GM23338 (cell line): ENCODE data around the gene MYO5A. TPM values are rescaled to one million over a fixed set of nuclear protein-coding genes. Genes with fewer than 3 reads are reported as not detected.
A peak's percentile ranks its signal among the peaks of the same experiment; 100 is the strongest.

ENCODE experiments used
- ATAC-seq: fragments of 200-7000 bp; cut with Tn5 transposase; 3 replicates; pipeline ENCODE4 v1.9.1; 2020
- DNase-seq: peaks from one replicate; pipeline ENCODE4 v3.0.0-alpha.2; 2015; ENCODE audit warnings: low spot score
- H2AFZ ChIP-seq: fragments of 200-600 bp; sonication (generic); 2 replicates; pipeline ENCODE4 v1.8.0; 2016; ENCODE audit warnings: antibody characterized with exemption, mild to moderate bottlenecking, moderate library complexity
- H3F3A ChIP-seq: fragments of 200-600 bp; sonication (generic); replicated peaks from 2 replicates; pipeline ENCODE4 v1.8.0; 2017; ENCODE audit warnings: antibody characterized with exemption, mixed run types, low read depth
- H3K27ac ChIP-seq: fragments of 200-600 bp; sonication (generic); 2 replicates; pipeline ENCODE4 v1.6.1; 2016; ENCODE audit warnings: low read depth
- H3K27me3 ChIP-seq: fragments of 200-600 bp; sonication (generic); 2 replicates; pipeline ENCODE4 v1.8.0; 2016; ENCODE audit warnings: mild to moderate bottlenecking, mixed run types, moderate library complexity; ENCODE audit not compliant: insufficient read depth
- H3K36me3 ChIP-seq: fragments of 200-600 bp; sonication (generic); 2 replicates; pipeline ENCODE4 v1.8.0; 2016; ENCODE audit warnings: mild to moderate bottlenecking; ENCODE audit not compliant: insufficient read depth
- H3K4me1 ChIP-seq: fragments of 200-600 bp; sonication (generic); 2 replicates; pipeline ENCODE4 v1.8.0; 2016; ENCODE audit warnings: mild to moderate bottlenecking, moderate library complexity; ENCODE audit not compliant: insufficient read depth
- H3K4me2 ChIP-seq: fragments of 200-600 bp; sonication (generic); 2 replicates; pipeline ENCODE4 v1.7.1; 2017; ENCODE audit warnings: mixed run types
- H3K4me3 ChIP-seq: fragments of 200-600 bp; sonication (generic); 2 replicates; pipeline ENCODE4 v1.6.1; 2016; ENCODE audit warnings: mixed run types
- H3K79me2 ChIP-seq: fragments of 200-600 bp; sonication (generic); replicated peaks from 2 replicates; pipeline ENCODE4 v1.8.0; 2017; ENCODE audit warnings: mild to moderate bottlenecking; ENCODE audit not compliant: insufficient read depth
- H3K9me2 ChIP-seq: fragments of 200-600 bp; sonication (generic); 2 replicates; pipeline ENCODE4 v1.8.0; 2017; ENCODE audit not compliant: insufficient read depth
- H4K20me1 ChIP-seq: fragments of 200-600 bp; sonication (generic); replicated peaks from 2 replicates; pipeline ENCODE4 v1.8.0; 2017; ENCODE audit warnings: mild to moderate bottlenecking; ENCODE audit not compliant: insufficient read depth
- H3K27ac Mint-ChIP-seq: 2 replicates; pipeline ENCODE4 v1.8.0; 2020; ENCODE audit warnings: inconsistent platforms, mild to moderate bottlenecking, moderate library complexity, mixed read lengths
- H3K27me3 Mint-ChIP-seq: 3 replicates; pipeline ENCODE4 v1.8.0; 2022; ENCODE audit warnings: low read depth, mild to moderate bottlenecking, moderate library complexity, mixed read lengths, inconsistent platforms; ENCODE audit not compliant: insufficient read depth, poor library complexity
- H3K36me3 Mint-ChIP-seq: 3 replicates; pipeline ENCODE4 v1.8.0; 2021; ENCODE audit warnings: low read depth, mild to moderate bottlenecking, inconsistent platforms, moderate library complexity, mixed read lengths
- H3K4me1 Mint-ChIP-seq: 3 replicates; pipeline ENCODE4 v1.8.0; 2020; ENCODE audit warnings: mild to moderate bottlenecking, inconsistent platforms, mixed read lengths
- H3K4me3 Mint-ChIP-seq: 3 replicates; pipeline ENCODE4 v1.8.0; 2021; ENCODE audit warnings: moderate library complexity, mild to moderate bottlenecking, inconsistent platforms, mixed read lengths
- H3K9me3 Mint-ChIP-seq: 3 replicates; pipeline ENCODE4 v1.8.0; 2020; ENCODE audit warnings: moderate library complexity, mild to moderate bottlenecking, inconsistent platforms, mixed read lengths
- CREB1 ChIP-seq: fragments of 250-450 bp; sonication (Bioruptor Pico); IDR thresholded peaks from 2 replicates; pipeline ENCODE4 v1.5.0; 2020; ENCODE audit warnings: low read depth, mild to moderate bottlenecking, moderate library complexity
- ETS1 ChIP-seq: IDR thresholded peaks from 2 replicates; pipeline ENCODE4 v1.6.1; 2016; ENCODE audit warnings: antibody characterized with exemption
- JUNB ChIP-seq: IDR thresholded peaks from one replicate; pipeline ENCODE4 v1.6.1; 2016; ENCODE audit warnings: antibody characterized with exemption; ENCODE audit not compliant: unreplicated experiment
- NANOG ChIP-seq: IDR thresholded peaks from 2 replicates; pipeline ENCODE4 v1.6.1; 2016; ENCODE audit warnings: antibody characterized with exemption, borderline replicate concordance
- POLR2AphosphoS5 ChIP-seq: IDR thresholded peaks from 2 replicates; pipeline ENCODE4 v1.6.1; 2016; ENCODE audit warnings: antibody characterized with exemption, low read depth
- STAT1 ChIP-seq: IDR thresholded peaks from one replicate; pipeline ENCODE4 v1.6.1; 2016; ENCODE audit warnings: antibody characterized with exemption; ENCODE audit not compliant: unreplicated experiment
- ZNF114 ChIP-seq: fragments of 250-450 bp; sonication (Bioruptor Pico); IDR thresholded peaks from 2 replicates; pipeline ENCODE4 v1.5.0; 2020; ENCODE audit warnings: mild to moderate bottlenecking, moderate library complexity
- polyA plus RNA-seq: library from polyadenylated mRNA; unstranded; fragments of >200 nt; fragmentation: Nextera tagmentation; extraction: Ambion mirVana; gene quantifications from 2 replicates; pipeline ENCODE4 v1.2.1, GENCODE V29; 2016
- total RNA-seq: library from RNA; depleted of rRNA; stranded (reverse); fragments of >200 nt; shearing (Covaris generic); gene quantifications from 2 replicates; pipeline ENCODE4 v1.2.3, GENCODE V29; 2014
- TF ChIP-seq, protein P1 (sequence below): fragments of 250-450 bp; sonication (Bioruptor Pico); IDR thresholded peaks from 2 replicates; pipeline ENCODE4 v1.5.0; 2020; ENCODE audit warnings: mild to moderate bottlenecking, moderate library complexity
- TF ChIP-seq, protein P2 (sequence below): IDR thresholded peaks from one replicate; pipeline ENCODE4 v1.6.1; 2018; ENCODE audit warnings: antibody characterized with exemption; ENCODE audit not compliant: unreplicated experiment

MYO5A gene
- total and polyA plus RNA-seq, 2 experiments from 2014 or later, result 5.7 to 31.8 TPM

DNA sequence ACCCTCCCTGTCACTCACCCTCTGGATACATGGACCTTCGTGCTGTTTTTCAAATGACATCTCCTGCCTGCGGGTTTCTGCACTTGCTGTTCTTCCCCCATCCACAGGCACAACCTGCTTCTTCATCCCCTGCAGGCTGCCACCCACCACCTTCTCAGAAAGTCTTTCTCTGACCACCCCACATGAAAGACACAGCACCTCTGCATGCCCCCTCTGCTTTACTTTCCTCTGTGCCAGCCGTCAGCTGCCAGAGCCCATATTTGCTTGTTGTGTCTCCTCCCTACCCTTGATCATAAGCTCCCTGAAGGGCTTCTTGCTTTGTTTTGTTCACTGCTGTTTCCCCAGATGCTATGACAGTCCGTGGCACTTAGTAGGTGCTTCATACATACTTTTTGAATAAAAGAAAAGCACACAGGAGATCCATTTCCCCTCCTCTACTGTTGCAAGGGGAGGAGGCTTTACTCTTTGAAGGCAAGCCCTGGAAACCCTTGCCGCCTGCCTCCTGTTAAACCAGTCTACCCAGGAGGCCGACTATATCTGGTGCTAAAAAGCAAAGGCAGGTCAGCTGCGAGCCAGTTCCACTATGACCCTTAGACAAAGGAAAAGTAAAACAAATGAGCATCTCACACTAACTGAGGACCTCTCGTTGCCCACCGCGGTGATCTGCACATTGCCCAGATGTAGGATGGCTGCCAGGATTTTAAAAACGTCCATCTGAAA is 265.0 kb downstream of the MYO5A start (continued):
- TF ChIP-seq, protein P1, sequence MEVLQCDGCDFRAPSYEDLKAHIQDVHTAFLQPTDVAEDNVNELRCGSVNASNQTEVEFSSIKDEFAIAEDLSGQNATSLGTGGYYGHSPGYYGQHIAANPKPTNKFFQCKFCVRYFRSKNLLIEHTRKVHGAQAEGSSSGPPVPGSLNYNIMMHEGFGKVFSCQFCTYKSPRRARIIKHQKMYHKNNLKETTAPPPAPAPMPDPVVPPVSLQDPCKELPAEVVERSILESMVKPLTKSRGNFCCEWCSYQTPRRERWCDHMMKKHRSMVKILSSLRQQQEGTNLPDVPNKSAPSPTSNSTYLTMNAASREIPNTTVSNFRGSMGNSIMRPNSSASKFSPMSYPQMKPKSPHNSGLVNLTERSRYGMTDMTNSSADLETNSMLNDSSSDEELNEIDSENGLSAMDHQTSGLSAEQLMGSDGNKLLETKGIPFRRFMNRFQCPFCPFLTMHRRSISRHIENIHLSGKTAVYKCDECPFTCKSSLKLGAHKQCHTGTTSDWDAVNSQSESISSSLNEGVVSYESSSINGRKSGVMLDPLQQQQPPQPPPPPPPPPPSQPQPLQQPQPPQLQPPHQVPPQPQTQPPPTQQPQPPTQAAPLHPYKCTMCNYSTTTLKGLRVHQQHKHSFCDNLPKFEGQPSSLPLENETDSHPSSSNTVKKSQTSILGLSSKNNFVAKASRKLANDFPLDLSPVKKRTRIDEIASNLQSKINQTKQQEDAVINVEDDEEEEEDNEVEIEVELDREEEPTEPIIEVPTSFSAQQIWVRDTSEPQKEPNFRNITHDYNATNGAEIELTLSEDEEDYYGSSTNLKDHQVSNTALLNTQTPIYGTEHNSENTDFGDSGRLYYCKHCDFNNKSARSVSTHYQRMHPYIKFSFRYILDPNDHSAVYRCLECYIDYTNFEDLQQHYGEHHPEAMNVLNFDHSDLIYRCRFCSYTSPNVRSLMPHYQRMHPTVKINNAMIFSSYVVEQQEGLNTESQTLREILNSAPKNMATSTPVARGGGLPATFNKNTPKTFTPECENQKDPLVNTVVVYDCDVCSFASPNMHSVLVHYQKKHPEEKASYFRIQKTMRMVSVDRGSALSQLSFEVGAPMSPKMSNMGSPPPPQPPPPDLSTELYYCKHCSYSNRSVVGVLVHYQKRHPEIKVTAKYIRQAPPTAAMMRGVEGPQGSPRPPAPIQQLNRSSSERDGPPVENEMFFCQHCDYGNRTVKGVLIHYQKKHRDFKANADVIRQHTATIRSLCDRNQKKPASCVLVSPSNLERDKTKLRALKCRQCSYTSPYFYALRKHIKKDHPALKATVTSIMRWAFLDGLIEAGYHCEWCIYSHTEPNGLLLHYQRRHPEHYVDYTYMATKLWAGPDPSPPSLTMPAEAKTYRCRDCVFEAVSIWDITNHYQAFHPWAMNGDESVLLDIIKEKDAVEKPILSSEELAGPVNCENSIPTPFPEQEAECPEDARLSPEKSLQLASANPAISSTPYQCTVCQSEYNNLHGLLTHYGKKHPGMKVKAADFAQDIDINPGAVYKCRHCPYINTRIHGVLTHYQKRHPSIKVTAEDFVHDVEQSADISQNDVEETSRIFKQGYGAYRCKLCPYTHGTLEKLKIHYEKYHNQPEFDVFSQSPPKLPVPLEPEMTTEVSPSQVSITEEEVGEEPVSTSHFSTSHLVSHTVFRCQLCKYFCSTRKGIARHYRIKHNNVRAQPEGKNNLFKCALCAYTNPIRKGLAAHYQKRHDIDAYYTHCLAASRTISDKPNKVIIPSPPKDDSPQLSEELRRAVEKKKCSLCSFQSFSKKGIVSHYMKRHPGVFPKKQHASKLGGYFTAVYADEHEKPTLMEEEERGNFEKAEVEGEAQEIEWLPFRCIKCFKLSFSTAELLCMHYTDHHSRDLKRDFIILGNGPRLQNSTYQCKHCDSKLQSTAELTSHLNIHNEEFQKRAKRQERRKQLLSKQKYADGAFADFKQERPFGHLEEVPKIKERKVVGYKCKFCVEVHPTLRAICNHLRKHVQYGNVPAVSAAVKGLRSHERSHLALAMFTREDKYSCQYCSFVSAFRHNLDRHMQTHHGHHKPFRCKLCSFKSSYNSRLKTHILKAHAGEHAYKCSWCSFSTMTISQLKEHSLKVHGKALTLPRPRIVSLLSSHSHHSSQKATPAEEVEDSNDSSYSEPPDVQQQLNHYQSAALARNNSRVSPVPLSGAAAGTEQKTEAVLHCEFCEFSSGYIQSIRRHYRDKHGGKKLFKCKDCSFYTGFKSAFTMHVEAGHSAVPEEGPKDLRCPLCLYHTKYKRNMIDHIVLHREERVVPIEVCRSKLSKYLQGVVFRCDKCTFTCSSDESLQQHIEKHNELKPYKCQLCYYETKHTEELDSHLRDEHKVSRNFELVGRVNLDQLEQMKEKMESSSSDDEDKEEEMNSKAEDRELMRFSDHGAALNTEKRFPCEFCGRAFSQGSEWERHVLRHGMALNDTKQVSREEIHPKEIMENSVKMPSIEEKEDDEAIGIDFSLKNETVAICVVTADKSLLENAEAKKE (CRISPR knock-in tag), result no peak
- no peak for TF ChIP-seq ETS1
- TF ChIP-seq JUNB, result no peak
- no peak for TF ChIP-seq ZNF114
- TF ChIP-seq NANOG, result no peak

DNA sequence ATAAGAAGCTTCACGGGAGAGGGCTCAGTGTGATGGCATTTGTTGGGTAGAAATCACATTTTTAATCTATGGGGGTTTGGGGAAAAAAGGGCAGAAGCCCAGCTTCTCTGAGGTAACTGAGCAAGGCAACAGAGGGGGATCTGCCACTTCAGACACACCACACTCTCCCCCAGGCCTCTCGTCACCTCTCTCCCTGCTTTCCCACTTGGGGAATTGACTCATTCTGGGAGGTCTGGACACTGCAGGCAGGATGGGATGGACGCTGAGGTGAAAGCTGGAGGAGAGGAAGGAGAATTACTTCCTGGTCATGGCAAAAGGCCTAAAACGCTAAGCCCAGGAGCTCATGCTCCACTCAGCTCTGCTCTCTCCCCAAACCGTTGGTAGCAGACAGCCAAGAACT is 266.3 kb downstream of the MYO5A start:
- Mint-ChIP-seq H3K4me3 (peak overlapping the region; percentile 46; the same call in 2 of the 3 replicates), H3K9me3 (no peaks in the 10 kb centered on the region), H3K27me3 (peaks cover 9% of the 10 kb centered on the region), H3K4me1 (peaks cover 49% of the 10 kb centered on the region), H3K36me3 (peaks cover 43% of the 10 kb centered on the region), H3K27ac (peak overlapping the region; percentile 99)
- Histone ChIP-seq H3K4me3 (no peak overlapping the region), H3K4me2 (peak overlapping the region; percentile 6; the same call in 1 of the 2 replicates), H2AFZ (no peak overlapping the region), H4K20me1 (no peaks in the 10 kb centered on the region), H3K79me2 (no peaks in the 10 kb centered on the region), H3F3A (0 out of 2 replicates have a peak, but pooled peaks cover 2% of the 10 kb centered on the region), H3K36me3 (peaks cover 4% of the 10 kb centered on the region; the same call in 1 of the 2 replicates), H3K9me2 (no peaks in the 10 kb centered on the region), H3K27ac (peak overlapping the region; percentile 92), H3K27me3 (no peaks in the 10 kb centered on the region), H3K4me1 (peaks cover 16% of the 10 kb centered on the region)
- DNase-seq (no peak), ATAC-seq (peak; percentile 8; the same call in 2 of the 3 replicates)
- TF ChIP-seq STAT1 (no peak), ETS1 (no peak), CREB1 (CRISPR knock-in tag) (no peak), POLR2AphosphoS5 (no peak)
- TF ChIP-seq, protein P2, sequence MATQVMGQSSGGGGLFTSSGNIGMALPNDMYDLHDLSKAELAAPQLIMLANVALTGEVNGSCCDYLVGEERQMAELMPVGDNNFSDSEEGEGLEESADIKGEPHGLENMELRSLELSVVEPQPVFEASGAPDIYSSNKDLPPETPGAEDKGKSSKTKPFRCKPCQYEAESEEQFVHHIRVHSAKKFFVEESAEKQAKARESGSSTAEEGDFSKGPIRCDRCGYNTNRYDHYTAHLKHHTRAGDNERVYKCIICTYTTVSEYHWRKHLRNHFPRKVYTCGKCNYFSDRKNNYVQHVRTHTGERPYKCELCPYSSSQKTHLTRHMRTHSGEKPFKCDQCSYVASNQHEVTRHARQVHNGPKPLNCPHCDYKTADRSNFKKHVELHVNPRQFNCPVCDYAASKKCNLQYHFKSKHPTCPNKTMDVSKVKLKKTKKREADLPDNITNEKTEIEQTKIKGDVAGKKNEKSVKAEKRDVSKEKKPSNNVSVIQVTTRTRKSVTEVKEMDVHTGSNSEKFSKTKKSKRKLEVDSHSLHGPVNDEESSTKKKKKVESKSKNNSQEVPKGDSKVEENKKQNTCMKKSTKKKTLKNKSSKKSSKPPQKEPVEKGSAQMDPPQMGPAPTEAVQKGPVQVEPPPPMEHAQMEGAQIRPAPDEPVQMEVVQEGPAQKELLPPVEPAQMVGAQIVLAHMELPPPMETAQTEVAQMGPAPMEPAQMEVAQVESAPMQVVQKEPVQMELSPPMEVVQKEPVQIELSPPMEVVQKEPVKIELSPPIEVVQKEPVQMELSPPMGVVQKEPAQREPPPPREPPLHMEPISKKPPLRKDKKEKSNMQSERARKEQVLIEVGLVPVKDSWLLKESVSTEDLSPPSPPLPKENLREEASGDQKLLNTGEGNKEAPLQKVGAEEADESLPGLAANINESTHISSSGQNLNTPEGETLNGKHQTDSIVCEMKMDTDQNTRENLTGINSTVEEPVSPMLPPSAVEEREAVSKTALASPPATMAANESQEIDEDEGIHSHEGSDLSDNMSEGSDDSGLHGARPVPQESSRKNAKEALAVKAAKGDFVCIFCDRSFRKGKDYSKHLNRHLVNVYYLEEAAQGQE, result no peak
